Activated gamma-delta T cell (primary cell): Measurements from ENCODE around the gene CDIP1.

ENCODE experiments used
- DNase-seq: peaks from one replicate; lab custom pipeline; 2025; lab: John Stamatoyannopoulos, UW

CDIP1 gene

DNA sequence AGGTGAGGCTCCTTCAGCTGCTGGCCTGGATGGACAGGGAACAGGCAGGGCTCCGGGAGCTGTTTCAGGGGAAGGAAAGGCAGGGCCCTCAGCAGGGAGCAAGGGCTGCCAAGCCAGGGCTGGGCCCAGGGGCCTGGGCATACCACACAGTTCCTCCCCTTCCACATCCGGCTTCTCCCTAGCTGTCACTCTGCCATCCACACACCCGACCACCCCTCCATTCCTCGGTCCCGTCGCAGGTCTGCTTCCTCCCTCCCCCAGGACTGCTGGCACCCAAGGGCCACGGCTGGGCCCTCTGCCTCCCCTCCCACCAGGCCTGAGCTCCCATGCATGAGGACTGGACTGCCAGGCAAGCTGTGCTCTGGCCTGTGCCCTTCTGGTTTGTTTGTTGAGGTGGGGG is 24.0 kb downstream of the CDIP1 start:
- no peak for DNase-seq

DNA sequence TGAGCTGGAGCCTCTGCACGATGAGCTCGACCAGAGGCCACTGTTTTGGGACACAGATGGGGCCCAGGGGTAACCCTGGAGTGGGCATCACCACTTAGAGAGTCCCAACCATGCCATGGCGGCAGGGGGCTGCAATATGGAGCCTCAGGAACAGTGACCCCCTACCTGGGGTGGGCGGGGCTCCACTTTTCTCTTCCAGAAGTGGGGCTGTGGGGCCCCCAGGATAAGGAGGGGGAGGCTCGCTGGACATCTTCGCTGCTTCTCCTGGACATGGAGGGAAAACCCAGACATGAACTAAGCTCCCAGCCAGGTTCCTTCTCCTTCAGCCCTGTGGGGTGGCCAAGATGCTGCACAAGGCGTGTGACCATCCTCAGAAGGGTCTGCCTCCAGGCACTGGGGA is 24.7 kb downstream of the CDIP1 start:
- DNase-seq = no peak

- no peak for DNase-seq
Observed at GRCh38 chr16:4513086-4513860, 25.3 kb downstream of the CDIP1 start.

- DNase-seq = no peak
Observed at GRCh38 chr16:4512473-4512872, 26.1 kb downstream of the CDIP1 start.

DNA sequence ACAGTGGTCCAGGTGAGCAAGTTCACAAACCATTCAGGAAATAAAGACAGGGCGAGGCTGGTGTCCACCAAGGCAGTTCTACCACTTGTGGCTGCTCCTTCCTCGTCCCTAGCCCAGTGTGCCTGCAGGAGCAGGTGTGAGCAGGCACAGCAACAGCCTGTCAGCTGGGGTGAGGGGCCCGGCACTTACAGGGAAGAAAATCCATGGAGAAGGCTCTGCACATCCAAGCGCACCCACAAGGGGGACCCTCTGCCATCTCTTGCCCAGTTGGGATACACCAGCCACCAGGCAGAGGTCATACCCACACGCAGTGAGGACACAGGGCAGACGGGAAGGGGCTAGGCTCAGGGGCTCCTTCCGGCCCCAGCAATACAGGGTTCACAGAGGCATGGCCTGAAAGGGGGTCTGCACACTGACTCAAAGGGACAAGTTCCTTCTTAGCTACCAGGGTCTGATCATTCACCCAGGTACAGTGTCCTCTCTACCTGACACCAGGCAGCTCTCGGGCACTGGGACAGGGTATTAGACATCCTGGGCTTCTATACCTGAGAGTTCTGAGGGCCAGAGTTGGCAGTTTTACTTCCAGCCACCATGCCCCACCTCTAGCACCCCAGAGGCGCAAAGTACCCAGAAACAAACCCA is 27.0 kb downstream of the CDIP1 start:
- no peak for DNase-seq

DNA sequence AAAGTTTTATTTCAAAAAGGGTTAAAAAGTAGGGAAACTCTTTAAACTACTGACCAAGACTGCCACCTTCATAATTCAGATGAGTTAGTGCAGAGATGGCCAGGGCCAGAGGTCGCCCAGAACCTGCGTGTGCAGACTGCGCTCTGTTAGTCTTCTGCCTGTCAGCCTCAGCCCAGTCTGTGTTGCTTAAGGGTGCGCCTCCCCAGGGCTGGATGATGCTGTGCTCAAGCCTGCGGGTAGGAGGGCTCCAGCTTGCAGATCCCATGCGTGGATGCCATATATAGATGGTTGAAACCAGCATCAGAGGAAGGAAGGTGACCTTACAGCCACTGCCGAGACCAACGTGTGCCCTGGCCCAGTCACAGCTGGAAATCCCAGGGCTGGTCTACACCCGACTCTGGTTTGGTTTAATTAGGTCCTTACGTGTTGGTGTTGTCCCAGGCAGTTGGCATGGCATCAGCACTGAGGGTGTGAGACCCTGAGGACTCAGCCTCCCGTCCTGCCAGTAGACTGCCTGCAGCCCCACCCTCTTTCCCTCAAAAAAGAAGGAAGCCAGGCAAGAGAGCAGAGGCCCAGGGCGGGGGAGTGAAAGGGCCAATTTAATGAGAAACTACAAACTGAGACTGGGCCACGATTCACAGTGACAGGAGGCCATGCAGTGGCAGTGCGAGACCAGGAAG is 27.7 kb downstream of the CDIP1 start:
- no peak for DNase-seq

DNA sequence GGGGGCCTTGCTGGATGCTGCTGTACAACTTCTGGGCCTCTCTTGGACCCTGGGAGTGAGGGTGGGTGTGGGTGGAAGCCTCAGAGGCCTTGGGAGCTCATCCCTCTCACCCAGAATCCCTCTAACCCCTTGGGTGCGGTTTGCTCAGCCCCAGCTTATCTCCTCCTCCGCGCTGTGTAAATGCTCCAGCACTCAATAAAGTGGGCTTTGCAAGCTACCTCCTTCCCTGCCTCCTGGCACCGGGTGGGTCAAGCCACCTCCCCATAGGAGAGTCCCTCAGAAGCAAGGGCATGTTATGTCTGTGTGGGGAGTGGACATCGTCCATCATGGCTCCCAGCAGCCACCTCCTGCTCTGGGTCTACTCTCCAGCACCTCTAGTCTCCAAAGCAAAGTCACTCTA is 28.4 kb downstream of the CDIP1 start:
- DNase-seq = no peak

GRCh38 chr16:4509420-4509819 is 29.2 kb downstream of the CDIP1 start:
- DNase-seq = no peak

- no peak for DNase-seq
Observed at GRCh38 chr16:4508806-4509205, 29.8 kb downstream of the CDIP1 start.

- no peak for DNase-seq
Observed at GRCh38 chr16:4507588-4508345, 30.8 kb downstream of the CDIP1 start.

DNA sequence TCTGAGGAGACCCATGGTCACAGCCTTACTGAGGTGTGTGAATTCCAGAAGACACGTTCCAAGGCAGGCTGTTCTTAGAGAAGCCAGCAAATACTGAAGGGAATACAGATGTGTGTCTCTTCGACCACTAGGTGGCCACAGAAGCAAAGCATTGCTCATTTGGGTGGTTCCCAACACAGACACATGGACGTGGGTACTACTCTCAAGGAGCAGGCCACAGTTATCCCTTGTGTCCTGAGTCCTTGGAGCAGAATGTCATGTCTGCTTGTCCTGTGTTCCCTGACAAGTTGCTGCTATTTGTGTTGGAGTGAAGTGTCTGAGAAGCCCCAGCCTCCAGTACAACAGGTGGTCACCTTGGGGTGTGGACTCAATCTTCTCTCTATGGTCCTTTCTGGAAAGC is 32.1 kb downstream of the CDIP1 start:
- no peak for DNase-seq

DNA sequence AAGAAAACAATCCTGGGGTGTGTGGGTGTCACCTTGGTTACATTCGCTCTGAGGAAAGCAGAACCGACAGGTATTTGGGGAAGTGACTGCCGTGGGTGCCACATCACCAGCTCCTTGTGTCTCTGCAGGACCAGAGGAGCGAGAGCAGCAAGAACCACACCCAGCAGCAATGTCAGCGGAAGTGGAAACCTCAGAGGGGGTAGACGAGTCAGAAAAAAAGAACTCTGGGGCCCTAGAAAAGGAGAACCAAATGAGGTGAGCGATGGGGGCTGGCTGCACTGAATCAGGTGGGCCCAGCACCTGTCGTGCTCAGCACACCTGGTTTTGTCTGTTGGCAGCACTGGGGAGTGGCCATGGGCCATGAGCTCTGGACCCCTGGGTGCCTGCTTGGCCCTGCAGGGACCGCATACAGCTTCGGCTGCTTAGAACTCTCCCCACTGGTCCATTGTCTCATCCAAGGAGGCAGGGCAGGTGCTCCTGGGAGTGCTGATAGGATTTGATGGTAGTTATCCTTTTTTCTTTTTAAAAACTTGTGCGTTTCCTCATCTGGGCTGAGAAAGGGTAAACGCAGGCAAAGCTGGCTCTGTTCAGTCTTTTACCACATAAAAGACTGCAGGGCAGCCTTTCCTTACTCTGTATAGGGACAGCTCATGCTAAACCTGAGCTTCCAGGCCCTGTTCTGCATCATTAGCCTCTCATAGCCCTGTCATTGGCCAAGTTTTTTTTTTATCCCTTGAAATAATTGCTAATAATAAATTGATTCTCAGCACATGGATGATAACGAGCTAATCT is 33.0 kb downstream of the CDIP1 start:
- no peak for DNase-seq

- no peak for DNase-seq
Observed at GRCh38 chr16:4501071-4501478, 37.5 kb downstream of the CDIP1 start.

GRCh38 chr16:4500272-4500671 is 38.3 kb downstream of the CDIP1 start:
- DNase-seq = no peak

- no peak for DNase-seq
Observed at GRCh38 chr16:4499196-4499555, 39.4 kb downstream of the CDIP1 start.

GRCh38 chr16:4498546-4499195 is 39.9 kb downstream of the CDIP1 start:
- DNase-seq = no peak

DNA sequence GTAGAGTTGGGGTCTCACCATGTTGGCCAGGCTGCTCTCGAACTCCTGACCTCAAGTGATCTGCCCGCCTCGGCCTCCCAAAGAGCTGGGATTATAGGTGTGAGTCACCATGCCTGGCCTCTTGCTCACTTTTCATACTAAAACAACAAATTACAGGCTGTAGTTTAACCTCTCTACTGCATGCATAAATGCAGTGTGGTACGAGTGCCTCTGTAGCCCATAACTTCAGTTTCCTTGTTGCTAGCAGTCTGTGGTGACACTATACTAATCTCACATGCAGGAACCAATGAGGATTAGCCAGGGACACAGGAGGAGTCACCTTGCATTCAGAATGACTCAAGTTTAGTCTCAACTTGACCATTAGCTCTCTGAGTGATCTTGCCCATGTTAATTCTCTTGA is 42.3 kb downstream of the CDIP1 start:
- no peak for DNase-seq

- DNase-seq = no peak
Observed at GRCh38 chr16:4495766-4496165, 42.8 kb downstream of the CDIP1 start.

DNA sequence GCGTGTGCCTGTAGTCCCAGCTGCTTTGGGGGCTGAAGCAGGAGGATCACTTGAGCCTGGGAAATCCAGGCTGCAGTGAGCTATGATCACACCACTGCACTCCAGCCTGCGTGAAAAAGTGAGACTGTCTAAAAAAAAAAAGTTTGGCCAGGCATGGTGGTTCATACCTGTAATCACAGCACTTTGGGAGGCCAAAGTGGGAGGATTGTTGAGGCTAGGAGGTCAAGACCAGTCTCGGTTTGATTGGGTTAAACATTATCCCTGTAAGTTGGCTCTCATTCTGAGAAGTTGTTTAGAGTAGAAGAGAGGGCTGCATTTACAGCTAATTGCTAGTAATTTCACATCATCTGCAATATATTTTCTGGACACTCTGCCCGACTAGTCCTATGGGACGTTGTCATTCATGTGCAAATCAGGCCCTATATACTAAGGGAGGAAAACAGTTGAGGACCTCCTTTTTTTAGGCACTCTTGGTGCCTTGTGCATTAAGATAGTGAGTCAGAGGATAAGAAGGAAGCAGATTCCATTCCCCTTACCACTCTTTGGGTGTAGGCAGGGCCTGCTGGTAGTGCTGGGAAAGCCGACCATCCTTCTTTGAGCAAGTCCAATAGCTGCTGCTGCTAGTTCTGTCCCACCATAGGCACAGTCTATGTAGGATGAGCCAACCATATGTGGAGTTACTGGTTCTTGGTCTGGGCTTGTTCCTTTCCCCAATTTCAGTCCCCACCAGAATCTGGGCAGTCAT is 43.7 kb downstream of the CDIP1 start:
- DNase-seq = no peak

DNA sequence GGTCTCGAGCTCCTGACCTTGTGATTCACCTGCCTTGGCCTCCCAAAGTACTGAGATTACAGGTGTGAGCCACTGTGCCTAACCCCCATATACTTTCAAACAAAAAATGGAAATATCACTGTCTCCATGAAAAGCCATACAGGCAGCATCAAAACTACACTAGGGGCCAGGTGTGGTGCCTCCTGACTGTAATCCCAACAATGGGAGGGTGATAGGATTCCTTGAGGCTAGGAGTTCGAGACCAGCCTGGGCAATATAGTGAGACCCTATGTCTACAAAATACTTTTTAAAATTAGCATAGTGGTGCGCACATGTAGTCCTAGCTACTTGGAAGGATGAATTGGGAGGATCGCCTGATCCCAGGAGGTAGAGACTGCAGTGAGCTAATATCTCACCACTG is 46.7 kb downstream of the CDIP1 start:
- no peak for DNase-seq
